Vagina (tissue), 2 donors: Measurements from ENCODE around the gene ERN1.

Source experiments
- POLR2AphosphoS5 ChIP-seq, 2 donors: sonication (generic); formaldehyde crosslinking; IDR thresholded peaks; one replicate each; pipeline ENCODE4 v1.9.0; 2017; ENCODE audit warnings: antibody characterized with exemption in 2 of 2, mild to moderate bottlenecking in 2 of 2, low read depth in 1 of 2; ENCODE audit not compliant: insufficient read depth in 1 of 2
- TF ChIP-seq, protein P1 (sequence below), 3 experiments: fragments of 450-650 bp in 2 of 3; fragments of 200-600 bp in 1 of 3; sonication (generic) in 1 of 3; IDR thresholded peaks; one replicate each; pipeline ENCODE4 v1.5.1; 2017 to 2019; ENCODE audit warnings: antibody characterized with exemption in 3 of 3, mild to moderate bottlenecking in 2 of 3, moderate library complexity in 2 of 3

DNA sequence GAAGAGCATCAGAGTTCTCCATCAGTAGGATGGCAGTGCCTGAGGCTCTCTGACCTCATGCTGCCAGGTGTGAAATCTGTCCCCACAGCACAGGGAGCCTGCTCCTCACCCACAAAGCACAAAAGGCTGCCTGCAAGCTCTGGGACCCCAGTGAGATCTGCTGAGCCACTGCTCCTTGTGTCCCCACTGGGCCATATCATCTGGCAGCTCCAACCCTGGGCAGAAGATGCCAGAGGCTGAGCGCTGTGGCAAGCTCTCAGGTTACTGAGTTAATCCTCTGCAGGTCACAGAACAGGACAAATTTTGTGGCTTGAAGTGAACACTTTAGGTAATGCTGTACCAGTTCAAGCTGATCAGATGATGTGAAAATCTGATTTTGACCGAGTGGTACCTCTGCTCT, 26.7 kb upstream of the ERN1 start:
- TF ChIP-seq POLR2AphosphoS5 (IDR thresholded peaks at IDR 0.05; ENCODE audit: insufficient read depth in 1 of 2, low read depth in 1 of 2): no peak
- TF ChIP-seq, protein P1, sequence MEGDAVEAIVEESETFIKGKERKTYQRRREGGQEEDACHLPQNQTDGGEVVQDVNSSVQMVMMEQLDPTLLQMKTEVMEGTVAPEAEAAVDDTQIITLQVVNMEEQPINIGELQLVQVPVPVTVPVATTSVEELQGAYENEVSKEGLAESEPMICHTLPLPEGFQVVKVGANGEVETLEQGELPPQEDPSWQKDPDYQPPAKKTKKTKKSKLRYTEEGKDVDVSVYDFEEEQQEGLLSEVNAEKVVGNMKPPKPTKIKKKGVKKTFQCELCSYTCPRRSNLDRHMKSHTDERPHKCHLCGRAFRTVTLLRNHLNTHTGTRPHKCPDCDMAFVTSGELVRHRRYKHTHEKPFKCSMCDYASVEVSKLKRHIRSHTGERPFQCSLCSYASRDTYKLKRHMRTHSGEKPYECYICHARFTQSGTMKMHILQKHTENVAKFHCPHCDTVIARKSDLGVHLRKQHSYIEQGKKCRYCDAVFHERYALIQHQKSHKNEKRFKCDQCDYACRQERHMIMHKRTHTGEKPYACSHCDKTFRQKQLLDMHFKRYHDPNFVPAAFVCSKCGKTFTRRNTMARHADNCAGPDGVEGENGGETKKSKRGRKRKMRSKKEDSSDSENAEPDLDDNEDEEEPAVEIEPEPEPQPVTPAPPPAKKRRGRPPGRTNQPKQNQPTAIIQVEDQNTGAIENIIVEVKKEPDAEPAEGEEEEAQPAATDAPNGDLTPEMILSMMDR (IDR thresholded peaks at IDR 0.05): no peak
